Prostate gland (tissue), 2 donors: ENCODE results near the gene TNIP1. TPM values are rescaled to one million over a fixed set of nuclear protein-coding genes. Genes with fewer than 3 reads are reported as not detected.

Source experiments
- DNase-seq: peaks from one replicate; pipeline ENCODE4 v3.0.0-alpha.2; 2019; ENCODE audit warnings: low spot score
- H3K27ac ChIP-seq, 2 donors: fragments of 200-600 bp; sonication (generic); 2 replicates each; pipeline ENCODE4 v1.5.1; 2017 to 2019
- H3K27me3 ChIP-seq: fragments of 200-600 bp; sonication (generic); replicated peaks from 2 replicates; pipeline ENCODE4 v1.5.1; 2019; ENCODE audit not compliant: insufficient read depth
- H3K36me3 ChIP-seq, 2 donors: fragments of 200-600 bp; sonication (generic); 1 replicate in 1 of 2; 2 replicates in 1 of 2; pipeline versions ENCODE4 v1.5.1 to v1.8.1; 2017 to 2019
- H3K4me1 ChIP-seq: fragments of 200-600 bp; sonication (generic); replicated peaks from 2 replicates; pipeline ENCODE4 v1.5.1; 2019
- H3K4me3 ChIP-seq, 2 donors: fragments of 200-600 bp; sonication (generic); 2 replicates each; pipeline ENCODE4 v1.5.1; 2017 to 2019
- H3K9me3 ChIP-seq: fragments of 200-600 bp; sonication (generic); 2 replicates; pipeline ENCODE4 v1.5.1; 2017
- CTCF ChIP-seq, 4 experiments: fragments of 200-600 bp in 2 of 4; fragments of 450-650 bp in 2 of 4; sonication (generic) in 2 of 4; IDR thresholded peaks; 1 replicate in 3 of 4; 2 replicates in 1 of 4; pipeline ENCODE4 v1.5.1; 2016 to 2019; ENCODE audit warnings: antibody characterized with exemption in 4 of 4, mild to moderate bottlenecking in 2 of 4, moderate library complexity in 2 of 4
- POLR2A ChIP-seq: fragments of 450-650 bp; IDR thresholded peaks from one replicate; pipeline ENCODE4 v1.6.1; 2016; ENCODE audit warnings: antibody characterized with exemption, mild to moderate bottlenecking
- POLR2AphosphoS5 ChIP-seq: sonication (generic); formaldehyde crosslinking; IDR thresholded peaks from one replicate; pipeline ENCODE4 v1.6.1; 2017; ENCODE audit warnings: antibody characterized with exemption
- WGBS: methylation state at CpG from one replicate; pipeline ENCODE4 v1.1.5; 2018; 5-methylcytosine and 5-hydroxymethylcytosine counted together
- intact Hi-C: fragments of 100-400 bp; cut with DNase I; formaldehyde crosslinking; loops from one replicate; pipeline ENCODE4 v1.14.2; 2022
- total RNA-seq, 2 donors: library from RNA; depleted of rRNA; stranded (reverse); fragments of >200 nt; gene quantifications; one replicate each; pipeline ENCODE4 v1.1.0, GENCODE V29; 2016

Gene TNIP1
- total RNA-seq, 2 donors from 2014 or later: 61.9 to 81.6 TPM

DNA sequence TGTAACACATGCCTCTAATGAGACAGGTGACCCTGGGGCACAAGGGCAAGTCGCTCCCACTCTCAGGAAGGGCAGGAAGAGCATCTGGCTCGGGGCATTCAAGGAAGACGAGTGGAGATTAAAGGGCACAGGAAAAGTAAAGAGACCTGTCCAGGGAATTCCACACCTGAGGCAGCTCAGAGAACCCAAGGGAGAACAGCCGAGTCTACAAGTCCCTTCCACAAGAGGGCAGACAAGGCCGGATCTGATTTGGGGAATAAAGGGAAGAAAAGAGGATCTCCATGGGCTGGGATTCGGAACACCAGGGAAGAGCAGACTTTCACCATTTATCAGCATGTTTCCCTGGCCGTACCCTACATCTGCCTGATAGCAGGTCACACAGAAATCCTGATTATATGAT lies 32.3 kb downstream of the TNIP1 start:
- intact Hi-C loops: loop anchor here (2.0 kb wide), 1 partner anchor 46 kb away; no protein-coding TSS in a partner anchor
- DNase-seq: no peak
- 82% methylated on average over 7 of the region's 7 CpGs for WGBS

GRCh38 chr5:151047814-151048425 lies 32.9 kb downstream of the TNIP1 start:
- no peaks in the 10 kb centered on the region for H3K27me3 ChIP-seq
- no peaks in the 10 kb centered on the region for H3K9me3 ChIP-seq
- WGBS: 69% methylated on average over 13 of the region's 13 CpGs
- H3K36me3 ChIP-seq: peaks cover 6 to 8% of the 10 kb centered on the region in 2 donors
- no peak for DNase-seq
- no peaks in the 10 kb centered on the region for H3K4me1 ChIP-seq
- H3K4me3 ChIP-seq: no peak overlapping the region
- intact Hi-C loops: loop anchor here (2.0 kb wide), 1 partner anchor 45 kb away; no protein-coding TSS in a partner anchor
- no peak overlapping the region for H3K27ac ChIP-seq
- TF ChIP-seq POLR2A: no peak
- TF ChIP-seq POLR2AphosphoS5: peak; percentile 13
- peak; percentile 42 to 80 (median 60) for TF ChIP-seq CTCF (IDR thresholded peaks at IDR 0.05)

More for the DNA sequence above, 32.3 kb downstream of the TNIP1 start:
- Histone ChIP-seq H3K4me3 (no peak overlapping the region), H3K27me3 (no peaks in the 10 kb centered on the region), H3K27ac (no peak overlapping the region), H3K4me1 (no peaks in the 10 kb centered on the region), H3K36me3 (peaks cover 4 to 8% of the 10 kb centered on the region in 2 donors), H3K9me3 (no peaks in the 10 kb centered on the region)
- peak in 2 of 4 experiments; percentile 11 to 22 for TF ChIP-seq CTCF (IDR thresholded peaks at IDR 0.05)
- TF ChIP-seq POLR2A: no peak

- TF ChIP-seq CTCF (IDR thresholded peaks at IDR 0.05) (no peak), POLR2AphosphoS5 (no peak), POLR2A (no peak)
- Histone ChIP-seq H3K36me3 (peaks cover 5 to 10% of the 10 kb centered on the region in 2 donors), H3K27me3 (no peaks in the 10 kb centered on the region), H3K9me3 (no peaks in the 10 kb centered on the region), H3K4me1 (no peaks in the 10 kb centered on the region), H3K4me3 (no peak overlapping the region), H3K27ac (no peak overlapping the region)
- WGBS: 93% methylated on average over 12 of the region's 12 CpGs
- intact Hi-C loops: no loop called here
- DNase-seq: no peak
Measured at GRCh38 chr5:151042453-151043093, 38.3 kb downstream of the TNIP1 start.

DNA sequence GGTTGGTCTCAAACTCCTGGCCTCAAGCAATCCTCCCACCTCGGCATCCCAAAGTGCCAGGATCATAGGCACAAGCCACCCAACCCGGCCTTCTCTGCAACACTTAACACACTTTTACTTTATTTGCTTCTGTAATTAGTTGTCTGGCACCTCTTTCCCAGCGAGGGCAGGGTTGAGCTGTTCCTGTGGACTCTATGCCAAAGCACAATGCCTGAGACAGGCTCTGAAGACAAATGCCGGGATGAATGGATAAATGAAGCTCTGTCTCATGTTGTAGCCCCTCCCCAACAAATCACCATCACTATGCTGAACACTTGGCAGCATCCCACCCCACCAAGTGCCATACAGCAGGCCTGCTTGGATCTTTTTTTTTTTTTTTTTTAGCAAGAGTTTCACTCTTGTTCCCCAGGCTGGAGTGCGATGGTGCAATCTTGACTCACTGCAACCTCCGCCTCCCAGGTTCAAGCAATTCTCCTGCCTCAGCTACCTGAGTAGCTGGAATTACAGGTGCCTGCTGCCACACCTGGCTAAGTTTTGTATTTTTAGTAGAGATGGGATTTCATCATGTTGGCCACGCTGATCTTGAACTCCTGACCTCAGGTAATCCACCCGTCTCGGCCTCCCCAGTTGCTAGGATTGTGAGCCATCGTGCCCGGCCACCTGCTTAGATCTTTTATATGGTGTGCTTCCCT lies 39.1 kb downstream of the TNIP1 start:
- intact Hi-C loops: no loop called here
- DNase-seq: no peak
- Histone ChIP-seq H3K4me1 (no peaks in the 10 kb centered on the region), H3K4me3 (no peak overlapping the region), H3K9me3 (no peaks in the 10 kb centered on the region), H3K27me3 (no peaks in the 10 kb centered on the region), H3K36me3 (peaks cover 5 to 10% of the 10 kb centered on the region in 2 donors), H3K27ac (no peak overlapping the region)
- TF ChIP-seq CTCF (IDR thresholded peaks at IDR 0.05) (no peak), POLR2A (no peak), POLR2AphosphoS5 (no peak)
- WGBS: 89% methylated on average over 11 of the region's 11 CpGs
